ENCODE data around the gene DGCR6L.

- TF ChIP-seq CTCF (IDR thresholded peaks at IDR 0.05; ENCODE audit: insufficient read depth, low read depth, low read length) (no peak), EZH2 (IDR thresholded peaks at IDR 0.05; ENCODE audit: insufficient read depth, low read length) (no peak)
These were observed 44.0 kb downstream of the DGCR6L start for GRCh38 chr22:20275836-20276235.

Data from astrocyte (in vitro differentiated cells and primary cell).